Activated naive CD8-positive, alpha-beta T cell (primary cell): Measurements from ENCODE around the gene ANKRD27.

Experiments
- H3K27ac Mint-ChIP-seq: one replicate; pipeline ENCODE4 v1.8.0; 2021; ENCODE audit warnings: mixed read lengths
- H3K27me3 Mint-ChIP-seq: one replicate; pipeline ENCODE4 v1.8.0; 2021; ENCODE audit warnings: mixed read lengths
- H3K36me3 Mint-ChIP-seq: one replicate; pipeline ENCODE4 v1.8.0; 2021; ENCODE audit warnings: mixed read lengths
- H3K4me1 Mint-ChIP-seq: one replicate; pipeline ENCODE4 v1.8.0; 2021; ENCODE audit warnings: low read depth, mixed read lengths
- H3K4me3 Mint-ChIP-seq: one replicate; pipeline ENCODE4 v1.8.0; 2021; ENCODE audit warnings: mild to moderate bottlenecking, mixed read lengths
- H3K9me3 Mint-ChIP-seq: one replicate; pipeline ENCODE4 v1.8.0; 2021; ENCODE audit warnings: low read depth, mixed read lengths

ANKRD27 gene

DNA sequence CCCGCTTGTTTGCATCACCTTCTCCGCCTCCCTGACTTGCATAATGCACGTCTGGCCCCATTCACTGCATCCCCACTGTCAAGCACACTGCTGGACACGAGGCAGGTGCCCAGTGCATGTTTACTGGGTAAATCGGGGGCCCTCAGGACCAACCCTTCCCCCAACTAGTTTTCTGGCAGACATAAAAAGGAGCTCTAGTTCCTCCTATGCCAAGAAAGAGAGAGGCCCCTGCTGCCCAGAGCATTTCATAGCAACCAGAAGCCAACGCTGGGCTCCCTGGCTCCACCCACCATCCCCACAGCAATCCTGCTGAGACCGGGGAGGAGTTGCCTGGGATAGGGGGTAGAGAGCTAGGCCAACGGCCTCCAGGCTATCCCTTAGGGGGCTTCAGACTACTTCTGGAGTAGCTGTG is 23.2 kb downstream of the ANKRD27 start:
- H3K4me3 Mint-ChIP-seq: no peak overlapping the region

DNA sequence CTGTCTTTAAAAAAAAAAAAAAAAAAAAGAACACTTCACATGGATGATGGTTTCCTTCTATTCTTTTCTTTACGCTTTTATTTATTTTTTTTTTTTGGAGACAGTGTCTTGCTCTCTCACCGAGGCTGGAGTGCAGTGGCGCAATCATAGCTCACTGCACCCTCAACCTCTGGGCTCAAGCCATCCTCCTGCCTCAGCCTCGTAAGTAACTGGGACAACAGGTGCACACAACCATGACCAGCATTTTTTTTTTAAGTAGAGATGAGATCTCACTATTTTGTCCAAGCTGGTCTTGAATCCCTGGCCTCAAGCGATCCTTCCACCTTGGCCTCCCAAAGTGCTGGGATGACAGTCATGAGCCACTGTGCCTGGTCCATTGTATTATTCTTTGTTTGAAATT is 24.3 kb downstream of the ANKRD27 start:
- H3K36me3 Mint-ChIP-seq: peaks cover 11% of the 10 kb centered on the region
- H3K9me3 Mint-ChIP-seq: no peaks in the 10 kb centered on the region
- no peak overlapping the region for H3K27ac Mint-ChIP-seq

More for the DNA sequence above, 23.2 kb downstream of the ANKRD27 start:
- Mint-ChIP-seq H3K4me1 (peaks cover 7% of the 10 kb centered on the region), H3K36me3 (peaks cover 11% of the 10 kb centered on the region), H3K9me3 (no peaks in the 10 kb centered on the region), H3K27ac (no peak overlapping the region), H3K27me3 (no peaks in the 10 kb centered on the region)

DNA sequence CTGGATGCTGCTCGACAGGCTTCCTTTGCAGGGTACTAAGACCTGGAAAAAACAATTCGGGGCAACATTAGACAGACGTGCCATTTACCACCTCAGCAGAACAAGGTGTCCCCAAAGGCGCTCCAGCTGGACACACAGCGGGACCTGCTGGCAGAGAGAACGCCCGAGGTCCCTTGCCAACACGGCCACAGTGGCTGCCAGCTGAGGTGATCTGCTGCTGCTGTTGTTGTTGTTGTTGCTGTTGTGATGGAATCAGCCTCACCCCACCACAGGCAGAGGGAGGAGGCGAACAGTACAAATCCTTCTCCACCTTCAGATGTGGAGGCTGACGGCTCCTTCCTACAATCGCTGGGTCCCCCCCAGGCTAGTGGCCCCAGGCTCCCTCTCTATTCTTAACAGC is 25.2 kb downstream of the ANKRD27 start:
- Mint-ChIP-seq H3K27ac (no peak overlapping the region), H3K9me3 (no peaks in the 10 kb centered on the region), H3K27me3 (no peaks in the 10 kb centered on the region), H3K4me3 (no peak overlapping the region), H3K36me3 (peaks cover 11% of the 10 kb centered on the region), H3K4me1 (peaks cover 9% of the 10 kb centered on the region)

More for the DNA sequence above, 24.3 kb downstream of the ANKRD27 start:
- H3K27me3 Mint-ChIP-seq: no peaks in the 10 kb centered on the region
- H3K4me3 Mint-ChIP-seq: no peak overlapping the region
- peaks cover 9% of the 10 kb centered on the region for H3K4me1 Mint-ChIP-seq

DNA sequence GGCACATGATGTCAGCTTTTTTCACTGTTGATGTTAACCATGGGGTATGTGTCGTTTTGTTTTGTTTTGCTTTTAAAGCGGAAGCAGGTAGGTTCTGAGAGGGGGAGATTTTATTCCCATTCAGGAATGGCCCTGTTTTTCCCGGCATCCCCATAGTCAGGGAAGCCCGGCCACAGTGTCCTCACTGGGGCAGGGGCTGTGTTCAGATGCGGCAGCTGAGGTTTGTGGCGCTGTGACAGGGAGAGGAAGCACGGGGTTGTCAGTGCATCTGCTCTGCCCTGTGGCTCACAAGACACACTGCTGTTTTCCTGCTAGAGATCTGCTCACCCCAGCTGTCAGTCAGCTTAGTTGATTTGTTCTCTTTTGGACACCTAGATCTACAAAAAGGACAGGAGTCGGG is 27.6 kb downstream of the ANKRD27 start:
- Mint-ChIP-seq H3K27me3 (no peaks in the 10 kb centered on the region), H3K9me3 (no peaks in the 10 kb centered on the region), H3K27ac (no peak overlapping the region), H3K4me3 (no peak overlapping the region), H3K4me1 (peaks cover 30% of the 10 kb centered on the region), H3K36me3 (peaks cover 24% of the 10 kb centered on the region)

DNA sequence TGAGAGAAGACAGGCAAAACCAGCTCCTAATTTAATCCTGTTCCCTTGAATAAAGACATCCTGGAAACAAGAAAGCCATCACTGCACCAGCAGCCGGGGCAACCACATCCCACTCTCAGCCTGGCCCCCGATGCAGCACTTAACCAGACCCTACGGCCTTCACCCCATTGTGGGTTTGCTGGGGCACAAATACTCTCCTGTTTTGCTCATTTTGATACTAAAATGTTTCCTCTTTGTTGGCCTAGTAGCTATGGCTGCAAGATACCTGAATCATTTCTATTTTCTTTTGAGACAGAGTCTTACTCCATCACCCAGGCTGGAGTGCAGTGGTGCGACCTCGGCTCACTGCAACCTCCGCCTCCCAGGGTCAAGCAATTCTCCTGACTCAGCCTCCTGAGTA is 28.4 kb downstream of the ANKRD27 start:
- peaks cover 36% of the 10 kb centered on the region for H3K4me1 Mint-ChIP-seq
- no peaks in the 10 kb centered on the region for H3K27me3 Mint-ChIP-seq
- H3K4me3 Mint-ChIP-seq: no peak overlapping the region
- H3K27ac Mint-ChIP-seq: no peak overlapping the region
- no peaks in the 10 kb centered on the region for H3K9me3 Mint-ChIP-seq
- peaks cover 24% of the 10 kb centered on the region for H3K36me3 Mint-ChIP-seq

DNA sequence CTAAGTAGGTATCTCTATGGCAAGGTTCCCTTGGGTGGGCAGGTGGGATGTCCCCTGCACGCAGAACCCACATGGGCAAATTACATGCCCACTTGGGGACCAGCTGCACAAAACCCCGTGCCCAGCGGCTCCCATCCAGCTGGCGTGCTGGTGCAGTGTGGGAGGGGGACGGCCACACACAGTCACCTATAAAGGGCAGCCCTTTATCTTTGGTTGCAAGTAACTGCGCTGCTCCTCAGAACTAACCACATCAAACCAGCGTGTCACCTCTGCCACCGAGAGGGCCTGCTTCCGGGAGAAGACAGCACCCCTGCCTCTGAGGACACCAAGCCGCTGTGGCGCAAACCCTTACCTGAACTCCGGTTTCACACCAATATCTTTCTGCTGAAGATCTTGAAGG is 32.2 kb downstream of the ANKRD27 start:
- Mint-ChIP-seq H3K4me3 (peak overlapping the region; percentile 65), H3K27ac (peak overlapping the region; percentile 79)

DNA sequence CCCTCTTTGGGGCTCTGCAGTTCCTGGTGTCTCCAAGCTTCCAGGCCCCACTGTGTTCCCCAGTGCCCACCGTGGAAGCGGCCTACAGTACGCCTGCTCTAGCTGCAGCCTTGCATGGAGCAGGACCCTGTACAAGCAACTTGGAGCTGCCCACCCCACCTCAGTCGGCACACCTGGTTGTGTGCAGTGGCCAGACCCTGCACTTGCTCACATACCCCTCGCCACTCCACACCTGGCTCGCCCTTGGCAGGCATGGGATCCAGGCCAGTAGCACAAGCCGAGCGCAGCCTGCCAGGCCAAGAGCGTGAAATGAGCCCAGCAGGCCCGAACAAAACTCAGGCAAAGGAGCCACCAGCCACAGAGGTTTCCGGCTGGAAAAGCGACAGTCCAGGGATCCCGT is 36.4 kb downstream of the ANKRD27 start:
- no peaks in the 10 kb centered on the region for H3K27me3 Mint-ChIP-seq
- no peak overlapping the region for H3K4me3 Mint-ChIP-seq
- H3K27ac Mint-ChIP-seq: no peak overlapping the region
- peaks cover 23% of the 10 kb centered on the region for H3K4me1 Mint-ChIP-seq
- H3K9me3 Mint-ChIP-seq: no peaks in the 10 kb centered on the region
- peaks cover 22% of the 10 kb centered on the region for H3K36me3 Mint-ChIP-seq

More for the DNA sequence above, 32.2 kb downstream of the ANKRD27 start:
- H3K36me3 Mint-ChIP-seq: peaks cover 26% of the 10 kb centered on the region
- H3K27me3 Mint-ChIP-seq: no peaks in the 10 kb centered on the region
- peaks cover 39% of the 10 kb centered on the region for H3K4me1 Mint-ChIP-seq
- no peaks in the 10 kb centered on the region for H3K9me3 Mint-ChIP-seq

DNA sequence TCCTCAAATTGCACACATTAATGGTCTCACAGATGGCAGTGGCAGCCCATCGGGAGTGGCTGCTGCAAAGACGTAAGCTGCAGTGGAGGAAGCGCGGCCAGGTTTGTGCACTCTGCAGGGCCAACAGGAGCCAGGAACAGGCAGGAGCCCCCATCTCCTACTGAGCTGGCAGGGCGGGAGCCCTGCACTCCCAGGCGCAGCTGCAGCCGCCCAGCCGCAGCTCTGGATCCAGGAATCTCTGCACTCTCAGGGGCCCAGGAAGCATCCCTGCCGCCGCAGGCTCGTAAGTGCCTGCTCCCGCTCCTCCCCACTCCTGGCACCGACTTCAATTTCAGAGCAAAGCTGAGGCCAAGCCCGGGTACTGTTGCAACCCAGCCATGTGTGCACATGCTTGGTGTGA is 37.5 kb downstream of the ANKRD27 start:
- H3K4me1 Mint-ChIP-seq: peaks cover 11% of the 10 kb centered on the region
- no peaks in the 10 kb centered on the region for H3K27me3 Mint-ChIP-seq
- H3K9me3 Mint-ChIP-seq: no peaks in the 10 kb centered on the region
- H3K4me3 Mint-ChIP-seq: no peak overlapping the region
- H3K27ac Mint-ChIP-seq: no peak overlapping the region
- peaks cover 16% of the 10 kb centered on the region for H3K36me3 Mint-ChIP-seq

DNA sequence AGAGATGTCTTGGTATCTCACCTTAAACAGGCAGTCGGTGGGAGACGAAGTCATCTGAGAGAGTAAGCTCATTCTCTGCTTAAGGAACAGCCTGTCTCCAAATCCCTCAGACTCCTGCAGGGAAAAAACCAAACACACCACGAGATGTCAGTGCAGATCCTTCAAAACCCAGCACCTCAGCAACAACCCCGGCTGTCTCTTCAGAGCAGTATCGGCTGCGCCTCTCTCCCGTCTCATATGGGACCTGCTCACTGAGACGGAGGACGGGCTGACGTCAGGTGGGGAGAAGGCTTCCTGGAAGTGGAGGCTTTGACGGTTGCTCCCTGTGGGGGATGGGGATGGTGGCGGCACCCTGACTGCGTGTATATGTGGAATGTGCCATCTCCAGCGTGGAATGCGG is 43.6 kb downstream of the ANKRD27 start:
- Mint-ChIP-seq H3K9me3 (no peaks in the 10 kb centered on the region), H3K4me3 (no peak overlapping the region), H3K36me3 (peaks cover 6% of the 10 kb centered on the region), H3K4me1 (no peaks in the 10 kb centered on the region), H3K27ac (no peak overlapping the region), H3K27me3 (no peaks in the 10 kb centered on the region)

DNA sequence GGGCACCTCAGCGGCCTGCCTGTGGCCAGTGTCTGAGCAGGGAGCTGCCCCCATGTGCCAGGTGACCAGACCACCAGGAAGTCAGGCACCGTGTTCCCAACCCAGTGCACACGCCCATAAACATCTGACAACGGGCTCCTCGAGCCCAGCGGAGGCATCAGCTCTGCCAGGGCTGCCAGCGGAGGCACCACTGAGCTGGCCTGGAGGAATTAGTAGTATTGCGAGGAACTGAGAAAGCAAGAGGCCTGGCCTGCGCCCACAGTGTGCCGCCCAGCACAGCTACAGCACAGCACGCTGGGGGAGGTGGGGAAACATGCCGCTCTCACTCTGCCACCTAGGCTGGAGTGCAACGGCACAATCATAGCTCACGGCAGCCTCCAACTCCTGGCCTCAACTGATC is 44.6 kb downstream of the ANKRD27 start:
- H3K27ac Mint-ChIP-seq: no peak overlapping the region
- H3K9me3 Mint-ChIP-seq: no peaks in the 10 kb centered on the region
- no peak overlapping the region for H3K4me3 Mint-ChIP-seq
- H3K27me3 Mint-ChIP-seq: no peaks in the 10 kb centered on the region
- peaks cover 4% of the 10 kb centered on the region for H3K36me3 Mint-ChIP-seq
- H3K4me1 Mint-ChIP-seq: no peaks in the 10 kb centered on the region

DNA sequence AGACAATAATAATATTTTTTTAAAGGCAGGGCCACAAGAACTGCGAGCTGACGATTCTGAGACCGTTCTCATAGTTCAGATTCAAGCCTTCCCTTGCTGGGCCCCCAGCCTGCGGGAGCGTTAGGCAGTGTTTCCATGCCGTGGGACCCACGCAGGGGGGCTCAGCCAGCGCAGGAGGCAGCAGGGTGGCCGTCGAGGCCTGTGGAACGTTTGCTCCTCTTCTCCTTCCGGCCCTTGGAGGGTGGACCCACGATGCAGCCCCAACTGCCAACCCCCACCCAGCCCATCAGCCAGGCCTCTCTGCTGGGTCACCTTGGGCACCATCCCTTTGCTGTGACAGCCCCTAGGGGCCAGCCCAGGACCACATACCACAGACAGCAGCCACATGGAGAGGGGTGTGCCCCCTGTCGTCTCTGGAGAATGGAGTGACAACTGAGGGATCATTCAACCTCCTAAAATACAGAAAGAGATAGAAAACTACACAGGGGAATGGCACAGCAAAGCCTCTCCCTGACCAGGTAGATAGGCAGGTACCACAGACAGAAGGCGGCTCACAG is 47.2 kb downstream of the ANKRD27 start:
- H3K27ac Mint-ChIP-seq: no peak overlapping the region

DNA sequence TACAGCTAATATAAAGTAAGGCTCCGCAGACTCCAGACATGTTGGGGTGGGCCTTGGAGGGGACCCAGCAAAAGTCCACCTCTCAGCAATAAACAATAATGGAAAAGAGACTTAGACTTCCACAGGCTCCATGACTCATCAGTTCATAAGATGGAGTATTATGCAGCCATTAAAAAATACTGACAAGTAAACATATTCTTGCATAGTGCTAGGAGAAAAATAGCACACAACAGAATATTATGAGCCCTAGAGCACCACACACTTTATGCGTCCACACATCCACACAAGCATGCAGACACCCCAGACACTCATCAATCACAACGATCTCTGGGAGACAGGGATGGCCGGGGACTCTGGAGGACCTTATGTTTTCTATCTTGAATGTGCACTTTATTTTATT is 48.0 kb downstream of the ANKRD27 start:
- H3K4me3 Mint-ChIP-seq: no peak overlapping the region
- H3K27me3 Mint-ChIP-seq: no peaks in the 10 kb centered on the region
- H3K27ac Mint-ChIP-seq: no peak overlapping the region
- no peaks in the 10 kb centered on the region for H3K9me3 Mint-ChIP-seq
- peaks cover 11% of the 10 kb centered on the region for H3K36me3 Mint-ChIP-seq
- no peaks in the 10 kb centered on the region for H3K4me1 Mint-ChIP-seq

More for the DNA sequence above, 47.2 kb downstream of the ANKRD27 start:
- H3K4me1 Mint-ChIP-seq: no peaks in the 10 kb centered on the region
- no peaks in the 10 kb centered on the region for H3K27me3 Mint-ChIP-seq
- H3K9me3 Mint-ChIP-seq: no peaks in the 10 kb centered on the region
- H3K4me3 Mint-ChIP-seq: no peak overlapping the region
- peaks cover 5% of the 10 kb centered on the region for H3K36me3 Mint-ChIP-seq

DNA sequence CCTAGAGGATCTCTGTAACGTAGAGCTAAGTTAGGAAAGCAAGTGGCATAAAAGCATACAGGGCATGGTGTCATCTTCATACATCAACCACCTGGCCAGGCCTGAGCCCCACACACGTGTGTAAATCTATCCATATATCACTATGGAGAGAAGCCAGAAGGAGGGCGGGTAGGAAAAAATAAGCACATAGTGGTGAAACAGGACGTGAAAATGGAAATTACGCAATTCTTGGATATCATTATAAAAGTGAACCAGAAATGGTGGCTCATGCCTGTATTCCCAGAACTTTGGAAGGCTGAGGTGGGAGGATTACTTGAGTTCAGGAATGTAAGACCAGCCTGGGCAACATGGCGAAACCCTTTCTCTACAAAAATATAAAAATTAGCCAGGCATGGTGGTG is 50.6 kb downstream of the ANKRD27 start:
- no peak overlapping the region for H3K4me3 Mint-ChIP-seq
- no peak overlapping the region for H3K27ac Mint-ChIP-seq
- H3K4me1 Mint-ChIP-seq: no peaks in the 10 kb centered on the region
- H3K9me3 Mint-ChIP-seq: no peaks in the 10 kb centered on the region
- peaks cover 12% of the 10 kb centered on the region for H3K36me3 Mint-ChIP-seq
- no peaks in the 10 kb centered on the region for H3K27me3 Mint-ChIP-seq

DNA sequence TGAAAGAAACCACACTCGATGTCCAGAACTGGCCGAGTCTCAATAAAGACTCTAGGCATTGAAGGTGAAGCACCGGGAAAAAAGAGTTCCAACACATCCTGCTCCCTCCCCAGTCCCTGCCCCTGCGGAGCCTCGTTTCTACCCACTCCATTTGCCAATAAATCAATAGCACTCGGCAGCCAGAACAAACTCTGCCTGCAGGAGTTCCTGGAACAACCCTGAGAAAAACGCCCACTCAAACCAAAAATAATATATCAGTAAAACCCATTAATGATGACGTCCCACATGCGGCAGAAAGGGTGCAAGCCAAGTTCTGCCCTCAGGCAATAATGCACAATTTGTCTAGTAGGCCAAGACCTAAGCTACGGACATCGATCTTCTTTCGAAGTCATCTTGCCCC is 53.0 kb downstream of the ANKRD27 start:
- Mint-ChIP-seq H3K4me1 (no peaks in the 10 kb centered on the region), H3K27ac (no peak overlapping the region), H3K9me3 (no peaks in the 10 kb centered on the region), H3K4me3 (no peak overlapping the region), H3K27me3 (no peaks in the 10 kb centered on the region), H3K36me3 (peaks cover 12% of the 10 kb centered on the region)

DNA sequence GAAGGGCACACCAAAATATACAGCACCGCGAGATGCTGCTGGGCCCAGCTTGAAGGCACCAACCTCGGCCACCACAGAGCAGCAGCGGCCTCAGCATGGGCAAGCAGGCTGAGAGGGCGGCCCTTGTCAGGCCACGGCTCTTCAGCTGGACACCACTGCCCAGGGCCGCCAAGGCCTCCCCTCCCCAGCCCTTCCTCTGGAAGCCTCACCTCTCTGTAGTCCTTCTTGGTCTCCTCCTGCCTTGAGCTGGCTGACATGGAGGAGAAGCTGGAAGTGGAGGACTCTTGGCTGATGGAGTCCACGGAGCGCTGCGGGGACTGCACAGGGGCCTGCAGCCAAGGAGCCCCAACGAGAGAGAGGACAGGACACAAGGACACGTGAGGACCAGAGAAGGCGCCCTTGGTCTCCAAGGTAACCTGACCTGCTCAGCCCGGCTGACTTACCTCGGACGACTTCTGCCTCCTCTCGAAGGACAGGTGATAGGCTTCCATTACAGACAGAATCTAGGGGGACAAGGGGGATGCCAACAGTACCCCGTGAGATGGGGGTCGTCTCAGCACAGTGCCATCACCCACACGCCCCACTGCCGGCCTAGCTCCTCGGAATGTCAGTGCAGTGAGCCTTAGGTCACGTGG is 55.8 kb downstream of the ANKRD27 start:
- peaks cover 20% of the 10 kb centered on the region for H3K36me3 Mint-ChIP-seq
- H3K27ac Mint-ChIP-seq: no peak overlapping the region
- no peaks in the 10 kb centered on the region for H3K9me3 Mint-ChIP-seq
- no peaks in the 10 kb centered on the region for H3K27me3 Mint-ChIP-seq
- no peak overlapping the region for H3K4me3 Mint-ChIP-seq
- no peaks in the 10 kb centered on the region for H3K4me1 Mint-ChIP-seq

DNA sequence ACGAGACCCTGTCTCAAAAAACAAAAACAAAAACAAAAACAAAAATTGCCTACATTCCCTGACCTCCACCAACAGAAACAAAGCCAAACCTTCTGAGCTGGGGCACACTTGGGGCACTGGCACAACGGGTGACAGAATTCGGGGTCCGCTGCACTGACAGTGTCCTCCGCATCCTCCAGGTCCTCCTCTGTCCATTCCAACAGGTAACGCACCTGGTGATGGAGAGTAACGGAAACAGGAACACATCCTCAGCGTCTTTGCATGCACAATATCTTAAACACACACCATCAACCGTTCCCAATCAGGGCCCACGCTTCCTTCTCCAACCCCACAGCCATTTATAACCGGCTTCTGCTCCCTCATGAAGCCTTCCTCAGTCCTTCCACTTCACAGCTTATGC is 59.4 kb downstream of the ANKRD27 start:
- Mint-ChIP-seq H3K4me1 (no peaks in the 10 kb centered on the region), H3K36me3 (peaks cover 21% of the 10 kb centered on the region), H3K4me3 (no peak overlapping the region), H3K27ac (no peak overlapping the region), H3K9me3 (no peaks in the 10 kb centered on the region), H3K27me3 (no peaks in the 10 kb centered on the region)
